ENCODE data around the gene SPATA13. TPM values are rescaled to one million over a fixed set of nuclear protein-coding genes. Genes with fewer than 3 reads are reported as not detected.

The SPATA13 gene
- total RNA-seq (9.6 and 19.4 TPM in 2 replicates), polyA plus RNA-seq (12.4 and 12.9 TPM in 2 replicates)

- Histone ChIP-seq H3K4me2 (peak within 1 kb of the TSS; percentile 92), H3K36me3 (replicated peaks; ENCODE audit: insufficient read depth, low read depth) (no peaks in the 10 kb centered on the region), H3K27me3 (peaks cover 3% of the 10 kb centered on the region), H4K20me1 (ENCODE audit: insufficient read depth, poor library complexity, severe bottlenecking) (no peaks in the 10 kb centered on the region), H3K79me2 (peaks cover 24% of the 10 kb centered on the region), H3K4me1 (ENCODE audit: insufficient read depth) (peaks cover 4% of the 10 kb centered on the region), H3K4me3 (peak within 1 kb of the TSS; percentile 66), H3K9me3 (ENCODE audit: low read depth) (no peaks in the 10 kb centered on the region), H3K27ac (peak within 1 kb of the TSS; percentile 59), H3K9me2 (replicated peaks; ENCODE audit: insufficient read depth) (no peaks in the 10 kb centered on the region), H2AFZ (peak within 1 kb of the TSS; percentile 89)
- TF ChIP-seq EZH2 (IDR thresholded peaks at IDR 0.05; ENCODE audit: borderline replicate concordance) (no peak), CTCF (IDR thresholded peaks at IDR 0.05; ENCODE audit: poor library complexity) (no peak), EZH2phosphoT487 (IDR thresholded peaks at IDR 0.05; ENCODE audit: low read depth, severe bottlenecking, unreplicated experiment) (no peak)
- DNase-seq (ENCODE audit: low spot score) = peak; percentile 98
- 2% methylated on average over 25 of the region's 50 CpGs for WGBS (ENCODE audit: low lambda C conversion rate, missing lambda C conversion rate)
Measured at GRCh38 chr13:24160458-24161009, at the start of gene SPATA13. Gene SPATA13 (plus strand): TSS chr13:24160720. CDS start chr13:24222930, 62,210 bp downstream.

- no peaks in the 10 kb centered on the region for H3K36me3 ChIP-seq (replicated peaks; ENCODE audit: insufficient read depth, low read depth)
- no peak overlapping the region for H3K4me2 ChIP-seq
- no peaks in the 10 kb centered on the region for H3K9me3 ChIP-seq (ENCODE audit: low read depth)
- no peak for DNase-seq (ENCODE audit: low spot score)
- no peaks in the 10 kb centered on the region for H3K79me2 ChIP-seq
- H4K20me1 ChIP-seq (ENCODE audit: insufficient read depth, poor library complexity, severe bottlenecking) = no peaks in the 10 kb centered on the region
- no peak overlapping the region for H3K27ac ChIP-seq
- no peaks in the 10 kb centered on the region for H3K27me3 ChIP-seq
- H3K4me3 ChIP-seq = no peak overlapping the region
- H3K9me2 ChIP-seq (replicated peaks; ENCODE audit: insufficient read depth) = no peaks in the 10 kb centered on the region
- 93% methylated on average over 5 of the region's 5 CpGs for WGBS (ENCODE audit: low lambda C conversion rate, missing lambda C conversion rate)
- TF ChIP-seq EZH2 (IDR thresholded peaks at IDR 0.05; ENCODE audit: borderline replicate concordance) (no peak), CTCF (IDR thresholded peaks at IDR 0.05; ENCODE audit: poor library complexity) (no peak), EZH2phosphoT487 (IDR thresholded peaks at IDR 0.05; ENCODE audit: low read depth, severe bottlenecking, unreplicated experiment) (no peak)
- H3K4me1 ChIP-seq (ENCODE audit: insufficient read depth) = no peaks in the 10 kb centered on the region
- no peak overlapping the region for H2AFZ ChIP-seq
Measured at GRCh38 chr13:24112791-24113190, 47.7 kb upstream of the SPATA13 start.

- over 99% methylated on average over 6 of the region's 6 CpGs for WGBS (ENCODE audit: low lambda C conversion rate, missing lambda C conversion rate)
- no peak overlapping the region for H3K4me3 ChIP-seq
- H3K9me3 ChIP-seq (ENCODE audit: low read depth) = no peaks in the 10 kb centered on the region
- H3K79me2 ChIP-seq = no peaks in the 10 kb centered on the region
- no peak overlapping the region for H3K4me2 ChIP-seq
- no peak for DNase-seq (ENCODE audit: low spot score)
- no peaks in the 10 kb centered on the region for H3K4me1 ChIP-seq (ENCODE audit: insufficient read depth)
- H3K27me3 ChIP-seq = no peaks in the 10 kb centered on the region
- TF ChIP-seq EZH2 (IDR thresholded peaks at IDR 0.05; ENCODE audit: borderline replicate concordance) = no peak
- no peak for TF ChIP-seq EZH2phosphoT487 (IDR thresholded peaks at IDR 0.05; ENCODE audit: low read depth, severe bottlenecking, unreplicated experiment)
- TF ChIP-seq CTCF (IDR thresholded peaks at IDR 0.05; ENCODE audit: poor library complexity) = no peak
- no peak overlapping the region for H2AFZ ChIP-seq
- no peaks in the 10 kb centered on the region for H4K20me1 ChIP-seq (ENCODE audit: insufficient read depth, poor library complexity, severe bottlenecking)
- no peaks in the 10 kb centered on the region for H3K36me3 ChIP-seq (replicated peaks; ENCODE audit: insufficient read depth, low read depth)
- no peaks in the 10 kb centered on the region for H3K9me2 ChIP-seq (replicated peaks; ENCODE audit: insufficient read depth)
- H3K27ac ChIP-seq = no peak overlapping the region
Measured at GRCh38 chr13:24115671-24116070, 44.8 kb upstream of the SPATA13 start.
